Psoas muscle (tissue), 8 donors: ENCODE results near the gene NR2C1. TPM values are rescaled to one million over a fixed set of nuclear protein-coding genes. Genes with fewer than 3 reads are reported as not detected.
"Not testable (repeated sequence)": the region's sequence is repeated elsewhere in the genome, so short reads cannot be mapped to it uniquely, and the experiment has no call there.

Experiments
- ATAC-seq, 4 donors: fragments of 200-7000 bp; cut with Tn5 transposase; one replicate each; pipeline ENCODE4 v1.9.1; 2020; ENCODE audit warnings: moderate library complexity in 3 of 4, mild to moderate bottlenecking in 2 of 4
- DNase-seq, 2 donors: peaks; one replicate each; pipeline ENCODE4 v3.0.0-alpha.2; 2020
- H3K27ac ChIP-seq: fragments of 200-600 bp; one replicate; pipeline ENCODE4 v1.8.0; 2022
- H3K27me3 ChIP-seq, 3 donors: fragments of 200-600 bp in 1 of 3; one replicate each; pipeline versions ENCODE4 v1.6.1 to v1.8.0; 2013 to 2022; ENCODE audit warnings: low read length in 2 of 3, mild to moderate bottlenecking in 2 of 3, moderate library complexity in 1 of 3; ENCODE audit not compliant: insufficient read depth in 3 of 3
- H3K36me3 ChIP-seq, 2 donors: fragments of 200-600 bp in 1 of 2; one replicate each; pipeline versions ENCODE4 v1.6.1 to v1.8.0; 2013 to 2022; ENCODE audit warnings: low read depth in 1 of 2, mild to moderate bottlenecking in 1 of 2, moderate library complexity in 1 of 2; ENCODE audit not compliant: insufficient read depth in 1 of 2
- H3K4me1 ChIP-seq: fragments of 200-600 bp; one replicate; pipeline ENCODE4 v1.8.0; 2022
- H3K4me3 ChIP-seq: fragments of 200-600 bp; one replicate; pipeline ENCODE4 v1.8.0; 2022; ENCODE audit warnings: mild to moderate bottlenecking
- H3K9me3 ChIP-seq: fragments of 200-600 bp; one replicate; pipeline ENCODE4 v1.8.0; 2022
- CTCF ChIP-seq: fragments of 200-600 bp; IDR thresholded peaks from one replicate; pipeline ENCODE4 v1.8.0; 2022; ENCODE audit warnings: antibody characterized with exemption
- WGBS, 3 donors: extraction: QIAGEN DNeasy Blood & Tissue Kit; methylation state at CpG; one replicate each; pipeline versions ENCODE4 v1.1.6 to v1.1.7; 2013; 5-methylcytosine and 5-hydroxymethylcytosine counted together
- intact Hi-C, 2 donors: fragments of 100-400 bp; cut with DNase I; formaldehyde crosslinking; loops; one replicate each; pipeline versions ENCODE4 v1.11.0 to v1.14.2; 2022
- polyA plus RNA-seq, 3 donors: library from polyadenylated mRNA; stranded (reverse); fragments of 200-250 nt; gene quantifications; one replicate each; pipeline ENCODE4 v1.2.3, GENCODE V29; 2013
- total RNA-seq, 4 donors: library from RNA; stranded (reverse); fragmentation: NEBNext Ultra II Directional in 2 of 4; extraction: Animal tissue kit (Norgen Biotek cat#: 25700) in 2 of 4; gene quantifications; one replicate each; pipeline versions ENCODE4 v1.2.1 to v1.2.4, GENCODE V29; 2021 to 2023
- donor health status: healthy with polysubstance abuse.
- donor health status: DM: no; HTN: no; CAD: no; lungs with moderate emphysema.
- donor health status: Bipolar disorder and iron deficiency.
- donor health status: healthy.
- donor health status: DM: yes; HTN: yes; CAD: no.
- donor health status: DM: no; HTN: no; CAD: no.
- donor health status: DM: no; HTN: no; CAD: no.
- donor health status: DM: yes; HTN: yes; CAD: no.

The NR2C1 gene
- total and polyA plus RNA-seq, 7 donors, result 15.0 to 32.3 (median 20.5) TPM

- peak overlapping the region; percentile 56 for H3K27ac ChIP-seq
- H3K9me3 ChIP-seq, result no peaks in the 10 kb centered on the region
- DNase-seq (no peak), ATAC-seq (peak; percentile 73 to 88 (median 80))
- intact Hi-C loops, result no loop called here
- WGBS, 3 donors, result 47 to 55% (median 48%) methylated on average over 8 of the region's 8 CpGs
- peaks cover 0 to 13% of the 10 kb centered on the region in 2 donors for H3K36me3 ChIP-seq
- no peaks in the 10 kb centered on the region for H3K27me3 ChIP-seq
- H3K4me1 ChIP-seq, result peaks cover 20% of the 10 kb centered on the region
- TF ChIP-seq CTCF, result no peak
- no peak overlapping the region for H3K4me3 ChIP-seq
Observed at GRCh38 chr12:95102916-95103671, 29.7 kb upstream of the NR2C1 start.

- intact Hi-C loops, result not testable (repeated sequence)
Observed at GRCh38 chr12:95101957-95102356, 28.5 kb upstream of the NR2C1 start.

GRCh38 chr12:95100264-95101190, 27.1 kb upstream of the NR2C1 start:
- no peak for TF ChIP-seq CTCF
- ATAC-seq (no peak), DNase-seq (no peak)
- no peak overlapping the region for H3K4me3 ChIP-seq
- H3K4me1 ChIP-seq, result peaks cover 26% of the 10 kb centered on the region
- peaks cover 0 to 9% of the 10 kb centered on the region in 2 donors for H3K36me3 ChIP-seq
- no peaks in the 10 kb centered on the region for H3K27me3 ChIP-seq
- H3K27ac ChIP-seq, result no peak overlapping the region
- WGBS, 3 donors, result 68 to 75% (median 71%) methylated on average over 11 of the region's 11 CpGs
- intact Hi-C loops, result no loop called here
- no peaks in the 10 kb centered on the region for H3K9me3 ChIP-seq

More at GRCh38 chr12:95101957-95102356, 28.5 kb upstream of the NR2C1 start:
- WGBS, 3 donors, result 94 to 96% (median 95%) methylated on average over 5 of the region's 5 CpGs
- ATAC-seq, DNase-seq, H3K27ac ChIP-seq, H3K27me3 ChIP-seq, H3K4me3 ChIP-seq, H3K9me3 ChIP-seq: not testable (repeated sequence)
- H3K4me1 ChIP-seq, result peaks cover 26% of the 10 kb centered on the region
- peaks cover 0 to 13% of the 10 kb centered on the region in 2 donors for H3K36me3 ChIP-seq

GRCh38 chr12:95099270-95099790, 25.9 kb upstream of the NR2C1 start:
- Histone ChIP-seq H3K9me3 (no peaks in the 10 kb centered on the region), H3K4me1 (peaks cover 26% of the 10 kb centered on the region), H3K36me3 (peaks cover 0 to 3% of the 10 kb centered on the region in 2 donors), H3K4me3 (no peak overlapping the region), H3K27ac (no peak overlapping the region), H3K27me3 (no peaks in the 10 kb centered on the region)
- no peak for TF ChIP-seq CTCF
- DNase-seq (no peak), ATAC-seq (no peak)
- intact Hi-C loops, result no loop called here
- WGBS, 3 donors, result 96% methylated on average over 4 of the region's 4 CpGs

GRCh38 chr12:95096852-95097251, 23.4 kb upstream of the NR2C1 start:
- no peak for TF ChIP-seq CTCF
- Histone ChIP-seq H3K27ac (peak overlapping the region; percentile 23), H3K9me3 (no peaks in the 10 kb centered on the region), H3K4me3 (no peak overlapping the region), H3K4me1 (peaks cover 14% of the 10 kb centered on the region), H3K36me3 (peaks cover 0 to 9% of the 10 kb centered on the region in 2 donors), H3K27me3 (no peaks in the 10 kb centered on the region)
- DNase-seq (no peak), ATAC-seq (peak; percentile 36 to 53 (median 44))
- WGBS, 3 donors, result 15 to 27% (median 17%) methylated on average over 3 of the region's 3 CpGs
- intact Hi-C loops, result no loop called here
